Measurements from ENCODE around the gene KRT81.
"Not testable (repeated sequence)": the region's sequence is repeated elsewhere in the genome, so short reads cannot be mapped to it uniquely, and the experiment has no call there.

KRT81 gene

DNA sequence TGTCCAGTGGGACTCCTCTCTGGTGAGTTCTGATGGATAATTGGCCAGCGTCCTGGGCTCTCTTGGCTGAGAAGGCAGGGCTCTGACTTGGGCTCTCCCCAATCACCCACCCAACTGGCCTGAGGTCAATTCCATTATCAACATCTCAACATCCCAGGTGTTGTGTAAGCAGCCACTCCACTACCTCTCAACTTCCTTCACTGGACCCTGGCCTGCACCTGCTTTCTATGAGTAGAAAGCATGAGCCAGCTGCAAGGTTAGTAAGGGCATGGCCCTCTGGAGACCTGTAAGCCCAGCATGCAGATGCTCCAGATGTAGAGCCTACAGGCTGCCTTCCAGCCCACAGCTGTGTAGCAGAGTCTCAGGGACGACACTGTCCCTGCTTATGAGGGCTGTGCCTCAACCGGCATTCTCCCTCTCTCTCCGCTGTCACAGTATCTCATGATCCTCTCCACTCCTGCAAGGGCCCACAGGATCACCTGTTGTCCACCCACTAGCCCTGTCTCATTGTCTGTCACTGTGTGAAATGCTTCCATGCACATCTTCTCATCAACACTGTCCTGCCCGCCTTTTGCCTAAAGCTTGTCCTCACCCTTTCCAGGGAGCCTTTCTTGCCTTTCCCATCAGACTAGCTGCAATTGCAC, 5.4 kb upstream of the KRT81 start:
- no peak for DNase-seq (ENCODE audit: low spot score)

DNA sequence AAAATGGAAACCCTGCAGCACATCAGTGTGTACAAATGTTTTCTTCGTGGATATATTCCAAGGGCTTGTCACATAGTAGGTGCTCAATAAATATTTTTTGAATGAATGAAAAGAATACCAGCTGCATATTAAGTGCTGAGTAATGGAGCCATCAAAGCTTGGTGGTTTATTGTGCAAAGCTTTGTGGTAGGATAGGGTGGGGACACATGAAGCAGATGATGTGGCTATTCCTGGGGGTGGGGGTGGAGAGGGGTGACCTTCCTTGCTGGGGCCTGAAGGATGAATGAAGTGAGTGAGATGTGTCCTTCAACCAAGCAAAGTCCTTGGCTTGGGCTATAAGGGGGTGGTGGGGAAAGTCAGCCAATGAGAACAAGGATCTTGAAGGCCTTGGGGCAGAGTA, 4.3 kb upstream of the KRT81 start:
- no peak for DNase-seq (ENCODE audit: low spot score)

DNA sequence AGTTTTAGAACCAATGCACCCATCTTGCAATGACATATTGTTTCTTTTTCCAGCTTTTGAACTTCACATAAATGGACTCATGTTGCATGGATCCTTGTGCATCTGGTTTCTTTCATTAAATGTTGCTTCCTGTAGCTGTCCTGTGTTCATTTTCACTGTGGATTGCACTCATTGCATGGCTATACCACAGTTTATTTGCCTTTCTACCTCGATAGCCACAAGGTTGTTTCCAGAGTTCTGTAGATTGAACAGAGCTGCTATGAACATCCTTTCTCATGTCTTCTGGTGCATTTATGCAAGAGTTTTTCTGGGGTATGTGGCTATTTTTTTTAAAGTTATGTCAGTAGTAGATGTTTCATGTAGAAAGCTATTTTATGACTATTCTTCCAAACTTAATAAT, 3.5 kb upstream of the KRT81 start:
- no peak for DNase-seq (ENCODE audit: low spot score)

DNA sequence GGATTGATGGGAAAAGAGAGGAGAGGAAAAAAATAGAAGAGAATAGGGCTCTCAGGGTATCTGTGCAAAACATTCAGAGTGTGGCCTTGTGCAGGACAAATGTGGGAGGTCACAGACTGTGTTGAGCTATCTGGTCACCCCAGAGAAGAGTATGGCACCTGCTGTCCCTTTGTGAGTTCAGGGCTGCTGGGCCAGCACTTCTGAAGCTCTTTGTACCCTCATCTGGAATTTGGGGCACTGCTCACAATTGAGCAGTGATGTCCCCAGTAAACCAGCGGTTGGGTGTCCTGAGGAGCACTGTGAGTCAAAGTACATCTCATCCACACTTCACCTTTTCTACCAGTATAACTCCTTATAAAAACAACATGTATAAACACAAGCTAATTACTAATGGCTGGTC, 2.6 kb upstream of the KRT81 start:
- DNase-seq (ENCODE audit: low spot score), result no peak

DNA sequence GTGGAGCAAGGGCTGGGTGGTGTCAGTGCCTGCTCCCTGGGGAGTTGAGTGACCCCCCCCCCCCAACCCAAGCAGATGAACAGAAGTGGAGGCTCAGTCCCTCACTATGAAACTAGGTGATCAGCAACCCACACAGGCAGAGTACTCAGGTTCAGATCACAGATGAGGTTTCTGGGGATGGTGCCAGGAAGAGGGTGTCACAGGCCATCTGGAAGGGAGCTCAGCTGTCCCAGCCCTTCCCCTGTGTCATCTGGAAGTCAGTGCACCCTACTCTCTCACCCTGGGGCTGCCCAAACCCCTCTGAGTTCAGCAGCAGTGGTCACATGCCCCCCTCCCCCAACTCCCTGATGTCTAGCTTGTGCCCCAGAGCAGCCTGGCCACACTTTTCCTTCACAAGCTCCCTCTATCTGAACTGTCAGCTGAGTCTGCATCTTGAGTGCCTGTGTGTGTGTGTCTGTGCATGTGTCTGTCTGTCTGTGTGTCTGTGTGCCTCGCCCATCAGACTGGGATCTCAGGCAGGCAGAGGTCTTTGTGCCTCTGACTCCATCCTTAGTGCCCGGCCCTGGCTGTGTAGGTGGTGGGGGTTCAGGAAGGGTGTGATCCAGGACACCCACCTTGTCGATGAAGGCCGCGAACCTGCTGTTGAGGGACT, 725 bp downstream of the KRT81 start:
- not testable (repeated sequence) for DNase-seq (ENCODE audit: low spot score)

DNA sequence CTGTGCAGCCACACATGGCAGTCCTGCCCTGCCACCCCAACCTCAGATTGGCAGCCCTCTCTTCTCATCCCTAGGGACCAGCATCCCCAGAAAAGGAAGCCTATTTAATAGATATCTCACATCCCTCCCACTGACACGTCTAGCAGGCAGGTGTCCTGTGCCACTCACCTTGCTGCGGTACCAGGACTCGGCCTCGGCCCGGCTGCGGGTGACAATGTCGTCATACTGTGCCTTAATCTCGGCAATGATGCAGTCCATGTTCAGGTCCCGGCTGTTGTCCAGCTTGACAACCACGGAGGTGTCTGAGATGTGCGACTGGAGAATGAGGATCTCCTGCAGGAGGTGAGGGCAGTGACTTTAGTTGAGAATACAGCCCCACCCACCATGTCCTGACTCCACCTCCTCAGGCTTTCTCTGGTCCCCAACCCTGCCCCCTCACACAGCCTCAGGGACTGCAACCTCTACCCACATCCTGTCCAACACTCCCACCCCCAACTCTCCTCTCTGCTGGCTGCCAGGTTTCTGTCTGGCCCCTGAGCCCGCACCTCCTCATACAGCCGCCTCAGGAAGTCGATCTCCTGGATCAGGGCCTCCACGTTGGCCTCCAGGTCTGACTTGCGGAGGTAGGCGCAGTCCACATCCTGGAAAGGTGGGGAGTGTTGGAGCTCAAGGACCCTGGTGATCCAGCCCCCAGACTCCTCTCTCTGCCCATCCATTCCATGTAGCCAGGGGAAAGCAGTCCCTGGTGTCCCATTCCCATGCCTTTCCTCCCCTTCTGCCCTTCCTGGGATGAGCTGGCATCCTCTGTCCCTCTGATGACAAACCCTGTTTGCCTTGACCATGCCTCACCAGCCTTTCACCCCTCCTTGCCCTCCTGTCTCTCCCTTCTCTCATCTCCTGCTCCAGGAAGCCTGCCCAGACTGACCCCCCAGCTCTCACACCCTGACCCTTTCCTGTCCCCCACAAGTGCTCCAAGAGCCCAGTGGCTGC, 3.2 kb downstream of the KRT81 start:
- DNase-seq (ENCODE audit: low spot score), result not testable (repeated sequence)

DNA sequence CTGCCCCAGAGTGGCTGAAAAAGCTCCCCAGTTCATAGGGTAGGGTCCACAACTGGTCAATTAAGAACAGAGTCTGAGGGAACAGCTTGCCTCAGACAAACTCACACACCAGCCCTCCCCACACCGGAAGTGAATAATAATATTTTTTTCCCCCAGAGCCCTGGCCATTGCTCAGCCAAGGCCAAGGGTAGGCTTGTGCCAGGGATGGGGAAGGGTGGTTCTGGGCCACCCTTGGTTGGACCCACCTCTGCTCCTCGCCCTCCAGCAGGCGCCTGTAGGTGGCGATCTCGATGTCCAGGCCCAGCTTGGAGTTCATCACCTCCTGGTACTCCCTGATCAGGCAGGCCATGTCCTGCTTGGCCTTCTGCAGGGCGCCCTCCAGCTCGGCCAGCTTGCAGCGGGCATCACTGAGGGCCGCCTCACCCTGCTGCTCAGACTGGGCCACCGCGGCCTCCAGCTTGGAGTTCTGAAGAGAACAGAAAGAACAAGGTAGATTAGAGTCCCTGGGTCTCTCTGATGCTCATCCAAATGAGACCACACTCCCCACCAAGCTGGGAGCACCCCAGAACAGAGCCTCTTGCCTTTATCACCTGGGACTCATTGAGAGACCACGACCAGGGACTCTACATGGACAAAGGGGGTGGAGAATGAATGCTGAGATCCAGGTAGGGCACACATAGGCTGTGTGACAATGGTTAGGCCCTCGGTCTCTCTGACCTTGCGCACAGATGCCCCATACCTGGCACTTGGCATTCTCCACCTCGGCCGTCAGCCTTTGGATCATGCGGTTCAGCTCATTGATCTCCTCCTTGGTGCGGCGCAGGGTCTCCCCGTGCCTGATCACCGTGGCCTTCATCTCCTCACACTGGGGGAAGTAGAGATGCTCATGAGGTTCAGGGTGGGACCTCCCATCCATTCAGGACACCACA, 4.2 kb downstream of the KRT81 start:
- DNase-seq (ENCODE audit: low spot score), result not testable (repeated sequence)

DNA sequence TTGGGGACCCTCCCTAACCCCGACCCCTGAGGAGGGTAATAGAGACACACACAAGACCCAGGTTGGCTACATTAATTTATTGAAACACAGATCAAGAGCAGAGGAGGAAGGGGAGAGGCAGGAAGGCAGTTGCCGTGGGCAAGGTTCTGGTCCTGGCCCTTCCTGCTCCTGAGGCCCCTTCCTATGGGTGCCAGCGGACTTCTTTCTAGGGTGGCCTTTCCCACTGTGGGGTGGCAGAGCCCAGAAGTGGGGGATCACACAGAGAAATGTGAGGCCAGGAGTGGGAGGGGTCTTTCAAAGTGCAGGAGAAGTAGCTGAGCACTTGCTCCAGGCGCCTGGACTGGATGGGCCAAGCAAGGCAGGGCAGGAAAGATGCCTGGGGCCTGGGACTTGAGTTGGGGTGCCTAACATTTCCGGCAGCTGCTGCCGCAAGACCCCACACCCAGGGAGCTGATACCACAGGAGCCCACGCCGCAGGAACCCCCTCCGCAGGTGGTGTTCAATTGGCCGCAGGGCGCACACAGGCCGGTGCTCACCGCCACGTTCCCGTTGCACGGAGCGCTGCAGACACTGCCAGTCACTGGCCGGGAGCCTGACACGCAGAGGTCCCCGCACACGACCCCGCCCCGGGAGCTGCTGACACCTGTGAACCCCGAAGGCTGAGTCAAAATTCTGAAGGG, 5.3 kb downstream of the KRT81 start:
- DNase-seq (ENCODE audit: low spot score), result no peak

DNA sequence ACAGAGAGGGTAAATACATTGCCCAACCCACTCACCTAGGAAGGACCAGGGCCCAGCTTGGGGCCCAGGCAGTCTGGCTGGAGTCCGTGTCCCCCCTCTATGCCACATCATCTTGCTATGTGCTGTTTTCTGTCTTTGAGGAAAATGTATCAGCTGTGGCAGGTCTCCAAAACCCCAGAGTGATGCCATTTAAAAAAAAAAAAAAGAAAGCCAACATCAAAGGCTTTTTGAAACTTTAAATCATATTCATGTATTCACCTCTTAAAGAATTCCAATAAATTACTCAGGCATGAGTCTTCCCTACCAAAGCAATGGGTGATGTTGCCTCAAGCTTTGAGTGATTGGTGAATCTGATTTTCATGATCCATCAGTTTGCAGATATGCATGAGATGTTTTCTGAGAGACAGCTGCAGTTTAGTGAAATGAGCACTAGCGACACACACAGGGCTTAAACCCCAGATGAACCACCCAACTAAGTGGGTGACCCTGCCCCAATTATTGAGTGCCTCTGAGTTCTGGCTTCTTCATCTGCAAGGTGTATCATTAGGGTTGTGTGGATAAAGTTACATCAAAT, 6.1 kb downstream of the KRT81 start:
- no peak for DNase-seq (ENCODE audit: low spot score)

DNA sequence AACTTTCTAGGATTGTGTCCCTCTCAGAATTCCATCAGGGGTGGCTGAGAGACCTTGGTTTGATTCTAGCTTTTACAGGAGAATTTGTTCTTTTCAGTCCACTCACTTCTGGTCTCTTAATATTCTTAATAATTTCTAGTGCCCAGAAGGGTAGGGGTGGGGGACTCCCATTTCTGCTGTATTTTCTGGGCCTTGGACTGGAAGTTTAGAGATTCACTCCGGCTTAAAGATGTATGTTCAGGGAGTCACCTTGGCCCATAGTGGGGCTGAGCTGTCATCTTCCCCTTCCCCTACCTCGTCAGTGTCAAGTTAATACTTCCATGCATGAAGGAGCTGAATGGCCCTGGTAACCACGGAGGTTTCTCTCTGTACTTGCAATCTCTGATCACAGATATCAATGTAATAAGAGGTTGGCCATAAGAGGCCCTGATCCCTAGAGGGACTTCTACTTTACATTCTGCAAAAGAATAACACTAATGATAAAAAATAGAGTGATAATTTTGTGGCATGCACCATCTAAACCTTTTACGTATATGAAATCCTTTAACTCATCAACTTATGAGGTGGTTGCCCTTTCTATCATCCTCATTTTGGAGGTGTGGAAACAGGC, 6.7 kb downstream of the KRT81 start:
- DNase-seq (ENCODE audit: low spot score), result no peak

DNA sequence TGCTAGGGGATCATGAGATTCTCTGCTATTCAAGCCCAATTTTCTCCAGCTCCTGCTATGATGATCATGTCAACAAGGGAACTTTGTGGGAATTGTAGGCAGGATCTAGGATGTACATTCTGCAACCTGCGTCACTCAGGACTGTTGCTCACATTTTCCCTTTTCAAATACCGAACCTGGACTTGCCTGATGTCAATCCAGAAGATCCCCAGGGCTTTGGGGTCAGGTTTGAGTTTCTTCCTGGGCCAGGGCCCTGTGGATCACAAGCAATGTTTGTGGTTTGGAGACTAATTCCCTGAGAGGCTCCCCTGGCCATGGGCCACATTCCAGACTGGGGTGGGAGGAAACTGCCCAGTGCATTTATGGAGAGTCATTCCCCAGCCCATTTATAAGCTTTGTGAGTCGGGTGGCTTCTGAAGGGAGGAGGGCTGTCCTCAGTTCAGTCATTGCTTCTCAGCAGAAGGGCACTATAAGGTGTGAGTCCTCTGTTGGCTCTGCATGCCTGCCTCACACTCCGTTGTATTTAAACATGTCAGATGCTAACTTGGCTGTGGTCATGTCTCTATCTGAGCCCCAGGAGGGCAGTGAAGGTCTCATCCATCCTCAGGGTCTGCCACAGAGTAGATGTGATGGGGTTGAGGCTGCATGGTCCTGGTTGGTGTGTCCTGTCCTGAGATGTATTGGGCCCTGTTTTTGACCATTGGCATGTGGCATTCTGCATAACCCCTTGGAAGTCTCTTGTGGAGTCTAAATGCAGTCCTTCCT, 10.4 kb downstream of the KRT81 start:
- peak; percentile 49 for DNase-seq (ENCODE audit: low spot score)

DNA sequence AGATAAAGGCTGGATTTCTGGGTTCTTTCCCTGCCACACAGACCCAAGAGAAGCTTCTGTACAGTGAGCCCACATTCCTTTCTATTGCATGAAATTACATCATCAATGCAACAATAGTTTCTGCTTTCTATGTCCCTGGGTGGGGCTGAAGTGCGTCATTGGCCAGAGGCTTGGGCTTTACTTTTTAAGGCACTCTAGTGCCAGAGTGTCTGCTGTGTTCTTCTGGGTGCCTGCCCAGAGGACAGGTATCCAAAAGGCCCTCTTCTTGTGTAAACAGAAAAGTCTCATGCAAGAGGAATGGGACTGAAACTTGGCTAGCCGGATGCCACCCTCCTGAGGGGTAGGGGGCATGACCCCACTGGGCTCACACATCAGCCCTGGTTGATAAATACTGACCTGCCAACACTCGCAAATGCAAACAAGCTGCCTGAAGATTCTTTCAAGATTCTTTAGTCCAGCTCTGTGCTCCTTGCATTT, 11.0 kb downstream of the KRT81 start:
- DNase-seq (ENCODE audit: low spot score), result no peak

DNA sequence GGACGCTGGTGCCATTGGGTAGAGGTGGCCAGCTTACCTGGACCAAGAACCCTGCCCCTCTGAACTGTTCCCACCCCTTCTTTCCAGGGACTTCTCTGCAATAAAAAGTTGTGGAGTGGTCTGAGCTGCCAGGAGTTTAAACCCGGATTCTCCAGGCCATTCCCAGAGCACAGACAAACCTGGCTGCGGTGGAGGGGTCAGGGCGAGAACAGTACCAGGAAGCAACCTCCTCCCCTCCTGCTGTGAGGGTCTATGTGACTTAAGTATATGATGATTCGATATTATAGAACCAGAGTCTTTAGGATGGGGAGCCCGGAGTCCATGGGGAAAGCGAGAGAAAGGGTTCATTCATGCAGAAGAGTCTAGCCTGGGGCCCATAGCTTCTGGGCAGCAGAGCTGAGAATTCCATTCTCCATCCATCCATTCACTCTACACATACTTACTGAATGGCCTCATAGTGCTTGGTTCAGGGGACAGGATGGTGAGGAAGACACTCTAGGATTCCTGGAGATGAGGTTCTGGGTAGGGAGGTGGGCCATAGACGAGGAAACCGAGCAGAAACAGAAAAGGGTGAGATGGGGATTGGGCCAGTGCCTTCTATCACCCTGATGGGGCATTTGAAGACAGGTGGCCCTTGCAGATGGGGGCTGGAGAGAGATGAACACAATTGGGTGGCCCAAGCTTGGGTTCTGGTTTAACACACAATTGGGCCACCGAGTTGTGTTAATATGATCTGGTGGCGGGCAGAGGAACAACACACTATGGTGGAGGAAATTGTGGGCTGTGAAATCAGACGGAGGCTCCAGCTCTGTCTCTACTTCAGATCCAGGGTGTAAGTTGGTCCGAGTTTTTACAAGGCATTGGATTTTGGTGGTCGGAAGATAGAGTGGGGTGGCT, 11.7 kb downstream of the KRT81 start:
- no peak for DNase-seq (ENCODE audit: low spot score)

DNA sequence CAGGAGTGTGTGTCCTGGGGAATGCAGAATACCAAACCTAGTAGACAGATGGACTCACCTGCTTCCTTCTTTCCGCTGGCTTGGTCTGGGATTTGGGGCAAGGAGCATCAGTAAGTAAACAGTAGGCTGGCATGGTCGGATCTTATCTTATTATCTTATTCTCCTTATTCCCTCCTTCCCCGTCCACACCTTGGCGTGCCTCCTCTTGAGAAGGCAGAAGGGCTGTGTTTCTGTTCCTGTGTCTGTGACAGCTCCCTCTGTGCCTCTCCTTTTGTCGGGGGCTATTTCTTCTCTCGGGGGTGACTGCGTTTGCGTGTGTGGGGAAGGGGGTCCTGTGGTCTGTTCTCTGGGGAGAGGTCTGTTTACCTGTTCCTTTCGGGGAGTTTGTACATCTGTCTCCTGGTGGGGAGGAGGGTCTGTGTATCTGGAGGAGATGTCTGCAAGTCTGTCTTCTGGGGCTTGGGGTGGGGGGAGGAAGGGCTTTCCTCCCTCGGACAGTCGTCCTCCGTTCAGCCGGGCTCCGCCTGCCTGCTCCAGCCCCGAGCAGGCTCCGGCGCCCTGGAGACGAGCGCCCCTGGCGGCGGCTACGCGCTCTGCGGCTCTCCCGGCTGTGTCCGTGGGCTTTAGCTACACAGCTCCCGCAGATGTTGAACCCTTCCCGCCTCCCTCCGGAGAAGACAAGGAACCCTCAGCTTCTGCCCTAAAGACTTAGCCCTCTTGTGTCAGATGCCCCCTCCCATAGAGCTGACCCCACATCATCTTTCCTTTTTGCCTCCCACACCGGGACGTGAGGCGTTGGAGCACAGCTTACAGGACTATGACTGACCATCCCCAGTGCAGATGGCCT, 12.5 kb downstream of the KRT81 start:
- DNase-seq (ENCODE audit: low spot score), result peak; percentile 69

DNA sequence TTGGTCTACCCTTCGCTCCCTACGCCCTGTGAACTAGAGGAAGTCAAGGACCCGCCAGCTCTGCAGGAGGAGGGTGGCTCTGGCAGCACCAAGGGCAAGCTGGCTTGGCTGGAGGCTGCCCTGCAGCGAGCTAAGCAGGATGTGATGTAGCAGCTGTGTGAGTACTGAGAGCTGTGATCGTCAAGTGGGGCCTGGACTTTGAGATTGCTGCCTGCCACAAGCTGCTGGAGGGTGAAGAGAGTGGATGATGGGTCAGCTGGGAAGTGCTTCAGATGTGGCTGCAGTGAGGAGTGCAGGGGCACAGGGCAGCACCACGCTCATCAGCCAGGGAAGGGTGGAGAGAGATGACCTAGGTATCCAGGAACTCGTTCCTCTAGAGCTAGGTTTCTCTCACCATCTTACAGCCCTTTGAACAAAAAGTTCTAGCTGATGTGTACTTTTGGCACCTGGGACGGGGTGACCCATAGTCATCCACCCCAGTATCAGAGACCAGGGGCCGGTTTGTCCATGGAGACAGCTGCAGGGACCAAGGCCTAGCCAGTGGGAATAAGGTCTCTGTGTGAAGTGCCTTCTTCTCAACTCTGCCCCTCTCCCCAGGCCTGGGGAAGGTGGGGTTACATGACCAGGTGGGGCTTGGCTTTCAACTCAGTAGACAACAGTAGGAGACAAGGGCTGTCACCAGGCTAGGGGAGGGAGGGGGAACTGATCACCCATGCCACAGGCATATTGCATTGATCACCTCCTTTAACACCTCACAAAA, 13.7 kb downstream of the KRT81 start:
- DNase-seq (ENCODE audit: low spot score), result no peak

DNA sequence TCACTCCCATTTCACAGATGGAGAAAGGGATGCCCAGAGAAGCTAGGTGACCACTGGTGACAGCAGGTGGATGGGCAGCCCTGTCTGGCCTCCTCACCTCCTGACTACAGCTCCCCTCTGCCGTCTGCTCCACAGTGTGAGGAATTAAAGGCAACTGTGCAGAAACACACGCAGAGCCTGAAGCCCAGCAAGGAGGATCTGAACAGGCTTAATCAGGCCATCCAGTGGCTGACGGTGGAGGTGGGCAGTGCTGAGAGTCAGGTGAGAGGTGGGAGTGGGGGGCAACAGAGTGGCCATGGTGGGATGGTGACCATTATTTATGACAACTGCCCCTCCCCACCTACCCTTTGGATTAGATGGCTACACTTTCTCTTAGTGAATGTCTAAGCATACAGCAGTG, 15.6 kb downstream of the KRT81 start:
- DNase-seq (ENCODE audit: low spot score), result no peak

Data from COLO829 (cell line).